Activated T-helper 1 cell treated with anti-CD3 and anti-CD28 coated beads, Interleukin-12 subunit alpha, Interleukin-12 subunit beta, Interleukin-2, Interleukin-4 antibody, amounts not matched to agents 30 ng/mL and 10 ng/mL and 1 ng/mL, durations not matched to agents 14 hours and 24 hours and 36 hours (primary cell): ENCODE measurements around the gene MARCHF3. TPM values are rescaled to one million over a fixed set of nuclear protein-coding genes. Genes with fewer than 3 reads are reported as not detected.

Experiments
- DNase-seq: peaks from one replicate; pipeline ENCODE4 v3.0.0; 2021; ENCODE audit warnings: low spot score
- H3K27ac Mint-ChIP-seq: one replicate; pipeline ENCODE4 v1.8.0; 2021; ENCODE audit warnings: mild to moderate bottlenecking, mixed read lengths
- H3K27me3 Mint-ChIP-seq: one replicate; pipeline ENCODE4 v1.8.0; 2022; ENCODE audit warnings: mild to moderate bottlenecking, moderate library complexity, mixed read lengths; ENCODE audit not compliant: insufficient read depth
- H3K36me3 Mint-ChIP-seq: one replicate; pipeline ENCODE4 v1.8.0; 2021; ENCODE audit warnings: low read depth, mixed read lengths
- H3K4me1 Mint-ChIP-seq: one replicate; pipeline ENCODE4 v1.8.0; 2021; ENCODE audit warnings: low read depth, mixed read lengths
- H3K4me3 Mint-ChIP-seq: one replicate; pipeline ENCODE4 v1.8.0; 2021; ENCODE audit warnings: mild to moderate bottlenecking, moderate library complexity, mixed read lengths
- H3K9me3 Mint-ChIP-seq: one replicate; pipeline ENCODE4 v1.8.0; 2021; ENCODE audit warnings: mixed read lengths
- intact Hi-C: fragments of 100-400 bp; cut with micrococcal nuclease; formaldehyde crosslinking; loops from one replicate; pipeline ENCODE4 v1.15.1; 2024
- total RNA-seq: library from RNA; stranded (reverse); gene quantifications from 2 replicates; pipeline ENCODE4 v1.2.3, GENCODE V29; 2022

The MARCHF3 gene
- total RNA-seq, 1 donor from 2014 or later, result 5.9 TPM

GRCh38 chr5:126877602-126878001 is 152.8 kb downstream of the MARCHF3 start:
- intact Hi-C loops, result no loop called here
- H3K4me1 Mint-ChIP-seq, result no peaks in the 10 kb centered on the region
- peaks cover 5% of the 10 kb centered on the region for H3K36me3 Mint-ChIP-seq
- H3K9me3 Mint-ChIP-seq, result no peaks in the 10 kb centered on the region
- H3K27me3 Mint-ChIP-seq, result no peaks in the 10 kb centered on the region
- no peak for DNase-seq
- no peak overlapping the region for H3K27ac Mint-ChIP-seq
- no peak overlapping the region for H3K4me3 Mint-ChIP-seq

- no peaks in the 10 kb centered on the region for H3K27me3 Mint-ChIP-seq
- DNase-seq, result no peak
Measured at GRCh38 chr5:126875303-126875785, 155.0 kb downstream of the MARCHF3 start.

GRCh38 chr5:126872561-126873354 is 157.6 kb downstream of the MARCHF3 start:
- Mint-ChIP-seq H3K27me3 (no peaks in the 10 kb centered on the region), H3K36me3 (peaks cover 3% of the 10 kb centered on the region), H3K27ac (no peak overlapping the region), H3K9me3 (no peaks in the 10 kb centered on the region), H3K4me3 (no peak overlapping the region), H3K4me1 (peaks cover 11% of the 10 kb centered on the region)
- intact Hi-C loops, result no loop called here
- DNase-seq, result no peak

More at GRCh38 chr5:126875303-126875785, 155.0 kb downstream of the MARCHF3 start:
- intact Hi-C loops, result no loop called here
- no peak overlapping the region for H3K27ac Mint-ChIP-seq
- peaks cover 7% of the 10 kb centered on the region for H3K36me3 Mint-ChIP-seq
- H3K4me3 Mint-ChIP-seq, result no peak overlapping the region
- no peaks in the 10 kb centered on the region for H3K9me3 Mint-ChIP-seq
- H3K4me1 Mint-ChIP-seq, result no peaks in the 10 kb centered on the region

- intact Hi-C loops, result no loop called here
- Mint-ChIP-seq H3K27ac (no peak overlapping the region), H3K4me1 (peaks cover 11% of the 10 kb centered on the region), H3K4me3 (no peak overlapping the region), H3K27me3 (no peaks in the 10 kb centered on the region), H3K9me3 (no peaks in the 10 kb centered on the region), H3K36me3 (peaks cover 2% of the 10 kb centered on the region)
- DNase-seq, result no peak
Measured at GRCh38 chr5:126871441-126871840, 158.9 kb downstream of the MARCHF3 start.

- Mint-ChIP-seq H3K27me3 (no peaks in the 10 kb centered on the region), H3K9me3 (no peaks in the 10 kb centered on the region), H3K27ac (no peak overlapping the region), H3K36me3 (peaks cover 2% of the 10 kb centered on the region), H3K4me1 (peaks cover 11% of the 10 kb centered on the region), H3K4me3 (peak overlapping the region; percentile 52)
- no peak for DNase-seq
- intact Hi-C loops, result no loop called here
Measured at GRCh38 chr5:126869005-126869451, 161.3 kb downstream of the MARCHF3 start.

- no peaks in the 10 kb centered on the region for H3K9me3 Mint-ChIP-seq
- no peak for DNase-seq
- peaks cover 11% of the 10 kb centered on the region for H3K4me1 Mint-ChIP-seq
- no peaks in the 10 kb centered on the region for H3K27me3 Mint-ChIP-seq
- intact Hi-C loops, result no loop called here
- H3K36me3 Mint-ChIP-seq, result peaks cover 2% of the 10 kb centered on the region
- H3K4me3 Mint-ChIP-seq, result peak overlapping the region; percentile 52
- no peak overlapping the region for H3K27ac Mint-ChIP-seq
Measured at GRCh38 chr5:126868338-126869004, 161.9 kb downstream of the MARCHF3 start.

- no peak for DNase-seq
- no peak overlapping the region for H3K4me3 Mint-ChIP-seq
- peaks cover 5% of the 10 kb centered on the region for H3K36me3 Mint-ChIP-seq
- H3K9me3 Mint-ChIP-seq, result no peaks in the 10 kb centered on the region
- peaks cover 18% of the 10 kb centered on the region for H3K4me1 Mint-ChIP-seq
- intact Hi-C loops, result no loop called here
- H3K27ac Mint-ChIP-seq, result no peak overlapping the region
- no peaks in the 10 kb centered on the region for H3K27me3 Mint-ChIP-seq
Measured at GRCh38 chr5:126866851-126867636, 163.3 kb downstream of the MARCHF3 start.

GRCh38 chr5:126865299-126865698 is 165.1 kb downstream of the MARCHF3 start:
- Mint-ChIP-seq H3K9me3 (no peaks in the 10 kb centered on the region), H3K36me3 (peaks cover 7% of the 10 kb centered on the region), H3K27ac (no peak overlapping the region), H3K27me3 (no peaks in the 10 kb centered on the region), H3K4me3 (no peak overlapping the region), H3K4me1 (peaks cover 18% of the 10 kb centered on the region)
- no peak for DNase-seq
- intact Hi-C loops, result no loop called here

GRCh38 chr5:126864042-126864688 is 166.2 kb downstream of the MARCHF3 start:
- H3K4me3 Mint-ChIP-seq, result no peak overlapping the region
- no peaks in the 10 kb centered on the region for H3K9me3 Mint-ChIP-seq
- intact Hi-C loops, result no loop called here
- H3K27me3 Mint-ChIP-seq, result no peaks in the 10 kb centered on the region
- no peak overlapping the region for H3K27ac Mint-ChIP-seq
- no peak for DNase-seq
- peaks cover 7% of the 10 kb centered on the region for H3K36me3 Mint-ChIP-seq
- H3K4me1 Mint-ChIP-seq, result peaks cover 15% of the 10 kb centered on the region

- no peak for DNase-seq
- H3K27me3 Mint-ChIP-seq, result no peaks in the 10 kb centered on the region
- peaks cover 7% of the 10 kb centered on the region for H3K4me1 Mint-ChIP-seq
- H3K4me3 Mint-ChIP-seq, result no peak overlapping the region
- no peak overlapping the region for H3K27ac Mint-ChIP-seq
- intact Hi-C loops, result no loop called here
- no peaks in the 10 kb centered on the region for H3K9me3 Mint-ChIP-seq
- peaks cover 7% of the 10 kb centered on the region for H3K36me3 Mint-ChIP-seq
Measured at GRCh38 chr5:126863402-126863801, 167.0 kb downstream of the MARCHF3 start.

GRCh38 chr5:126858441-126858840 is 171.9 kb downstream of the MARCHF3 start:
- no peak for DNase-seq
- H3K27me3 Mint-ChIP-seq, result no peaks in the 10 kb centered on the region
- peaks cover 19% of the 10 kb centered on the region for H3K36me3 Mint-ChIP-seq
- H3K27ac Mint-ChIP-seq, result no peak overlapping the region
- peaks cover 23% of the 10 kb centered on the region for H3K4me1 Mint-ChIP-seq
- H3K4me3 Mint-ChIP-seq, result no peak overlapping the region
- no peaks in the 10 kb centered on the region for H3K9me3 Mint-ChIP-seq
- intact Hi-C loops, result no loop called here
